ENCODE data around the gene LUC7L3. TPM values are rescaled to one million over a fixed set of nuclear protein-coding genes. Genes with fewer than 3 reads are reported as not detected.

The LUC7L3 gene
- total RNA-seq, 1 experiment from 2014 or later = 184 TPM

DNA sequence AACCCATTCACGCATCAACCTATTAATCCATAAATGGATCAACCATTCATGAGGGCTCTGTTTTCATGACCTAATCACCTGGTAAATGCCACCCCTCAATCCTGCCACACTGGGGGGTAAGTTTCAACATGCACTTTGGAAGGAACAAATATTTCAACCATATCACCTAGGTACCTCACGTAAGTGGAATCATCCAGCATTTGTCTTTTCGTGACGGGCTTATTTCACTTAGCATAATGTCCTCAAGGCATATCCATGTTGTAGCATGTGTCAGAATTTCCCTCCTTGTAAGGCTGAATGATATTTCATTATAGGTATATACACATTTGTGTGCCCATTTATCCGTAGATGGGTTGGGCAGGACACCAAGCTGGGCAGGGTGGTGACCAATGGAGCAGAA, 47.3 kb upstream of the LUC7L3 start (continued):
- TF ChIP-seq TCF7L2 (IDR thresholded peaks at IDR 0.05; ENCODE audit: borderline replicate concordance, extremely low read depth, insufficient read depth, insufficient read length) = no peak
- TF ChIP-seq EGR1 (IDR thresholded peaks at IDR 0.05; ENCODE audit: low read depth) = no peak

DNA sequence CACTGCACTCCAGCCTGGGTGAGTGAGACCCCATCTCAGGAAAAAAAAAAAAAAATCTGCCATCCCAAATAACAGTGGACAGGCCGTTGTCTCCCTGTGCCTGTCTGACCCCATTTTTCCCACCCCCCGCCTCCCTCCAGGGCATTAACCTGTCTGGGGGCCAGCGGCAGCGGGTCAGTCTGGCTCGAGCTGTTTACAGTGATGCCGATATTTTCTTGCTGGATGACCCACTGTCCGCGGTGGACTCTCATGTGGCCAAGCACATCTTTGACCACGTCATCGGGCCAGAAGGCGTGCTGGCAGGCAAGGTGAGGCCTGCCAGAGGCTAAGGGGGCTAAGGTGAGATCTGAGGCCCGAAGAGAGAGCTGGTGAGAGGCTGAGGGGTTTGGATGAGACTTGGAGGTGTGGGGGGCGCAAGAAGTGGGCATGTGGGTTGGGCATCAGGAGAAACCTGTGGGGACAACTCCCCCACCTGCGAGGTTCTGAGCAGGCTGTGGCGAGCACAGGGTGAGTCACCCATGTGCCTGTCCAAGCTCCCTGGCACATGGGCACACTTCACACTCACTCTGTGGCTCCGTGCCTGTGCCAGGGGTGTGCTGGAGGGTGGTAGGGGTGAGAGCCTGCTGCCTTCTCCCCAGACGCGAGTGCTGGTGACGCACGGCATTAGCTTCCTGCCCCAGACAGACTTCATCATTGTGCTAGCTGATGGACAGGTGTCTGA, 46.4 kb upstream of the LUC7L3 start:
- Histone ChIP-seq H4K20me1 (ENCODE audit: insufficient read depth) (no peaks in the 10 kb centered on the region), H3K27ac (ENCODE audit: low read depth, low read length) (no peak overlapping the region; the same call in 1 of the 2 replicates), H3K4me2 (ENCODE audit: low read length) (0 out of 2 replicates have a peak overlapping the region, but pooled peaks have one; percentile 8), H3K4me1 (ENCODE audit: control insufficient read depth in 1 of 2, insufficient read depth in 2 of 2, low read length in 2 of 2) (peaks cover 21 to 52% of the 10 kb centered on the region in 2 experiments), H3K36me3 (ENCODE audit: control insufficient read depth in 1 of 2, insufficient read depth in 2 of 2, low read length in 2 of 2) (no peaks in the 10 kb centered on the region), H3K9ac (ENCODE audit: low read length) (no peak overlapping the region), H3K9me3 (ENCODE audit: control insufficient read depth in 1 of 2, insufficient read depth in 1 of 2, low read depth in 1 of 2, low read length in 2 of 2) (no peaks in the 10 kb centered on the region), H2AFZ (ENCODE audit: low read depth, low read length, poor library complexity, severe bottlenecking) (no peak overlapping the region), H3K9me2 (ENCODE audit: insufficient read depth) (no peaks in the 10 kb centered on the region), H3K27me3 (ENCODE audit: insufficient read depth, low read length) (no peaks in the 10 kb centered on the region), H3K4me3 (replicated peaks in 1 of 2; ENCODE audit: low read depth in 1 of 2, low read length in 2 of 2) (no peak overlapping the region), H3K79me2 (ENCODE audit: insufficient read depth, low read length) (no peaks in the 10 kb centered on the region)
- ATAC-seq = no peak
- ChIA-PET RAD21 (ENCODE audit: low non-redundant PET in 1 of 2, low total read pairs in 2 of 2, uncharacterized antibody in 2 of 2, unreplicated experiment in 2 of 2) (no interaction called here), POLR2A (no interaction called here), CTCF (no interaction called here)
- no TSS peak for BruUV-seq (replicated peaks)
- TF ChIP-seq SP1 (IDR thresholded peaks at IDR 0.05; ENCODE audit: low read depth) (no peak), YY1 (IDR thresholded peaks at IDR 0.05; ENCODE audit: extremely low read depth, insufficient replicate concordance, low read depth, low read length) (no peak), ZFX (IDR thresholded peaks at IDR 0.05) (no peak; the same call in 1 of the 2 replicates)
- TF ChIP-seq, protein P1, sequence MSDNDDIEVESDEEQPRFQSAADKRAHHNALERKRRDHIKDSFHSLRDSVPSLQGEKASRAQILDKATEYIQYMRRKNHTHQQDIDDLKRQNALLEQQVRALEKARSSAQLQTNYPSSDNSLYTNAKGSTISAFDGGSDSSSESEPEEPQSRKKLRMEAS (IDR thresholded peaks at IDR 0.05) = peak; percentile 70; the same call in 1 of the 2 replicates
- DNase-seq (ENCODE audit: low read depth, low spot score) = no peak
- intact Hi-C loops (cut with micrococcal nuclease) = no loop called here

DNA sequence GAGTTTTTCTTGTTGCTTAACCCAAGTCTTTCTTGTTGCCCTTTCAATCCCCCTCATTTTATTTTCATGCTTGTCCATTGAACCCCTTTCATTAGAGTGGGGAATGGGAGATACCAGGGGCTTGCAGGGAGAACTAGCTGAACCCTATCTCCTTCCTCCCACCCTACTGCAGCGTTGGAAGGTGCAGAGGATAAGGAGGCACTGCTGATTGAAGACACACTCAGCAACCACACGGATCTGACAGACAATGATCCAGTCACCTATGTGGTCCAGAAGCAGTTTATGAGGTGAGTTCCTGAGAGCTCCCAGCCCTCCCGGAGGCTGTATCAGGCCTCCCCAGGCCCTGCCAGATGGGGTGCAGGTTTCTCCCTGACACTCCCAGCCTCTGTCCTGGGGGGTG, 44.2 kb upstream of the LUC7L3 start:
- no peaks in the 10 kb centered on the region for H3K27me3 ChIP-seq (ENCODE audit: insufficient read depth, low read length)
- no TSS peak for BruUV-seq (replicated peaks)
- no peak overlapping the region for H3K4me3 ChIP-seq (replicated peaks in 1 of 2; ENCODE audit: low read depth in 1 of 2, low read length in 2 of 2)
- no peak overlapping the region for H3K9ac ChIP-seq (ENCODE audit: low read length)
- H3K79me2 ChIP-seq (ENCODE audit: insufficient read depth, low read length) = no peaks in the 10 kb centered on the region
- H3K4me2 ChIP-seq (ENCODE audit: low read length) = no peak overlapping the region
- TF ChIP-seq POLR2AphosphoS5 (IDR thresholded peaks at IDR 0.05; ENCODE audit: low read depth, low read length) (no peak), EGR1 (IDR thresholded peaks at IDR 0.05; ENCODE audit: low read depth) (no peak), FOSL1 (IDR thresholded peaks at IDR 0.05; ENCODE audit: low read depth) (no peak)
- ChIA-PET POLR2A (no interaction called here), CTCF (interaction anchor here (1.6 kb wide), 1 partner anchor 13 kb away, joined by 5 read pairs; no protein-coding TSS in a partner anchor), RAD21 (ENCODE audit: low non-redundant PET in 1 of 2, low total read pairs in 2 of 2, uncharacterized antibody in 2 of 2, unreplicated experiment in 2 of 2) (interaction anchor here (0.6 to 1.3 kb wide), 2 partner anchors 44 to 137 kb away, joined by 3 to 4 read pairs; no protein-coding TSS in a partner anchor)
- no peak overlapping the region for H2AFZ ChIP-seq (ENCODE audit: low read depth, low read length, poor library complexity, severe bottlenecking)
- no peaks in the 10 kb centered on the region for H3K9me3 ChIP-seq (ENCODE audit: control insufficient read depth in 1 of 2, insufficient read depth in 1 of 2, low read depth in 1 of 2, low read length in 2 of 2)
- no peak overlapping the region; the same call in 1 of the 2 replicates for H3K27ac ChIP-seq (ENCODE audit: low read depth, low read length)
- no peaks in the 10 kb centered on the region for H3K36me3 ChIP-seq (ENCODE audit: control insufficient read depth in 1 of 2, insufficient read depth in 2 of 2, low read length in 2 of 2)
- no peaks in the 10 kb centered on the region for H3K9me2 ChIP-seq (ENCODE audit: insufficient read depth)
- peaks cover 11 to 38% of the 10 kb centered on the region in 2 experiments; a peak in 3 of 4 replicates for H3K4me1 ChIP-seq (ENCODE audit: control insufficient read depth in 1 of 2, insufficient read depth in 2 of 2, low read length in 2 of 2)
- DNase-seq (ENCODE audit: low read depth, low spot score) (no peak), ATAC-seq (no peak)
- H4K20me1 ChIP-seq (ENCODE audit: insufficient read depth) = no peaks in the 10 kb centered on the region
- intact Hi-C loops (cut with micrococcal nuclease) = no loop called here
